Esophagus squamous epithelium (tissue), 4 donors: Measurements from ENCODE around the gene NEK1.

ENCODE experiments used
- POLR2A ChIP-seq, 4 donors: fragments of 450-650 bp; IDR thresholded peaks; one replicate each; pipeline ENCODE4 v1.6.1; 2017; ENCODE audit warnings: antibody characterized with exemption in 4 of 4, mild to moderate bottlenecking in 4 of 4, moderate library complexity in 3 of 4
- TF ChIP-seq, protein P1 (sequence below), 6 experiments: fragments of 450-650 bp in 4 of 6; fragments of 200-600 bp in 2 of 6; sonication (generic) in 2 of 6; IDR thresholded peaks; one replicate each; pipeline ENCODE4 v1.5.1; 2016 to 2019; ENCODE audit warnings: antibody characterized with exemption in 6 of 6, mild to moderate bottlenecking in 4 of 6, moderate library complexity in 4 of 6

DNA sequence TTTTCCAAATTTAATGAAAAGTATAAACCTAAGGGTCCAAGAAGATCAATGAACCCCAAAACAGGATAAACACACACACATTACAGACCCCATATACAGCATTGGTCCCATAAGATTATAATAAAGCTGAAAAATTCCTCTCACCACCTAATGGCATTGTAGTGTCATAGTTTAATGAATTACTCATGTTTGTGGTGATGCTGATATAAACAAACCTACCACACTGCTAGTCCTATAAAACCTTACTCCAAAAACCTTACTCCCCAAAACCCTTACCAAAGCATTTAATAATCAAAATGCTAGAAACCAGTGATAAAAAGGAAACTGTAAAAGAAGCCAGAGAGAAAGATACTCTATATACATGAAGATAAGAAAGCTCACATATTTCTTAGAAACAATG lies 193.5 kb downstream of the NEK1 start:
- TF ChIP-seq, protein P1, sequence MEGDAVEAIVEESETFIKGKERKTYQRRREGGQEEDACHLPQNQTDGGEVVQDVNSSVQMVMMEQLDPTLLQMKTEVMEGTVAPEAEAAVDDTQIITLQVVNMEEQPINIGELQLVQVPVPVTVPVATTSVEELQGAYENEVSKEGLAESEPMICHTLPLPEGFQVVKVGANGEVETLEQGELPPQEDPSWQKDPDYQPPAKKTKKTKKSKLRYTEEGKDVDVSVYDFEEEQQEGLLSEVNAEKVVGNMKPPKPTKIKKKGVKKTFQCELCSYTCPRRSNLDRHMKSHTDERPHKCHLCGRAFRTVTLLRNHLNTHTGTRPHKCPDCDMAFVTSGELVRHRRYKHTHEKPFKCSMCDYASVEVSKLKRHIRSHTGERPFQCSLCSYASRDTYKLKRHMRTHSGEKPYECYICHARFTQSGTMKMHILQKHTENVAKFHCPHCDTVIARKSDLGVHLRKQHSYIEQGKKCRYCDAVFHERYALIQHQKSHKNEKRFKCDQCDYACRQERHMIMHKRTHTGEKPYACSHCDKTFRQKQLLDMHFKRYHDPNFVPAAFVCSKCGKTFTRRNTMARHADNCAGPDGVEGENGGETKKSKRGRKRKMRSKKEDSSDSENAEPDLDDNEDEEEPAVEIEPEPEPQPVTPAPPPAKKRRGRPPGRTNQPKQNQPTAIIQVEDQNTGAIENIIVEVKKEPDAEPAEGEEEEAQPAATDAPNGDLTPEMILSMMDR (IDR thresholded peaks at IDR 0.05) = no peak
- TF ChIP-seq POLR2A (IDR thresholded peaks at IDR 0.05) = no peak
